Mesodermal cell (in vitro differentiated cells): ENCODE measurements around the gene FGF7.

Experiments used
- H3K27ac ChIP-seq: 2 replicates; pipeline ENCODE4 v1.7.0; 2013; ENCODE audit warnings: mild to moderate bottlenecking, low read depth, low read length, moderate library complexity; ENCODE audit not compliant: severe bottlenecking
- H3K36me3 ChIP-seq: 2 replicates; pipeline ENCODE4 v1.7.1; 2013; ENCODE audit warnings: mild to moderate bottlenecking, low read length, moderate library complexity; ENCODE audit not compliant: control insufficient read depth, insufficient read depth
- H3K4me1 ChIP-seq: one replicate; pipeline ENCODE4 v1.7.1; 2013; ENCODE audit warnings: mild to moderate bottlenecking, low read length; ENCODE audit not compliant: insufficient read depth, control insufficient read depth, poor library complexity, severe bottlenecking
- H3K4me3 ChIP-seq: 2 replicates; pipeline ENCODE4 v1.7.0; 2013; ENCODE audit warnings: low read length, control low read depth, mild to moderate bottlenecking; ENCODE audit not compliant: insufficient read depth, poor library complexity, severe bottlenecking; ENCODE audit errors: extremely low read depth
- H3K9me3 ChIP-seq: 2 replicates; pipeline ENCODE4 v1.7.1; 2013; ENCODE audit warnings: mild to moderate bottlenecking, low read length, moderate library complexity; ENCODE audit not compliant: control insufficient read depth
- WGBS, 2 experiments: methylation state at CpG; one replicate each; pipeline ENCODE4 v1.1.5; 2013; ENCODE audit warnings: missing lambda C conversion rate in 2 of 2; ENCODE audit not compliant: insufficient coverage in 2 of 2; 5-methylcytosine and 5-hydroxymethylcytosine counted together

Gene FGF7

GRCh38 chr15:49415638-49416037 lies 7.4 kb upstream of the FGF7 start:
- 100% methylated on average over 1 of the region's 1 CpG for WGBS, 2 experiments
- Histone ChIP-seq H3K36me3 (no peaks in the 10 kb centered on the region), H3K4me3 (no peak overlapping the region), H3K4me1 (no peaks in the 10 kb centered on the region), H3K27ac (no peak overlapping the region), H3K9me3 (no peaks in the 10 kb centered on the region)

- no peaks in the 10 kb centered on the region for H3K4me1 ChIP-seq
- no peaks in the 10 kb centered on the region for H3K36me3 ChIP-seq
- WGBS, 2 experiments, result no CpG with 5 or more reads among the region's 1 CpG
- no peaks in the 10 kb centered on the region for H3K9me3 ChIP-seq
- H3K4me3 ChIP-seq, result no peak overlapping the region
- H3K27ac ChIP-seq, result no peak overlapping the region
Measured at GRCh38 chr15:49418811-49419210, 4.2 kb upstream of the FGF7 start.

- Histone ChIP-seq H3K27ac (no peak overlapping the region), H3K4me3 (no peak overlapping the region), H3K36me3 (no peaks in the 10 kb centered on the region), H3K4me1 (no peaks in the 10 kb centered on the region), H3K9me3 (no peaks in the 10 kb centered on the region)
- WGBS, 2 experiments, result no CpG with 5 or more reads among the region's 9 CpGs
Measured at GRCh38 chr15:49421991-49422390, 1.1 kb upstream of the FGF7 start.

GRCh38 chr15:49423901-49424550 lies 984 bp downstream of the FGF7 start:
- Histone ChIP-seq H3K4me1 (no peaks in the 10 kb centered on the region), H3K9me3 (no peaks in the 10 kb centered on the region), H3K27ac (peak overlapping the region; percentile 30), H3K36me3 (no peaks in the 10 kb centered on the region), H3K4me3 (no peak overlapping the region)
- WGBS, 2 experiments, result 88 to 92% methylated on average over 3 to 4 of the region's 6 CpGs

- Histone ChIP-seq H3K4me3 (no peak overlapping the region), H3K36me3 (no peaks in the 10 kb centered on the region), H3K9me3 (no peaks in the 10 kb centered on the region), H3K27ac (no peak overlapping the region), H3K4me1 (no peaks in the 10 kb centered on the region)
- no CpG with 5 or more reads among the region's 1 CpG for WGBS, 2 experiments
Measured at GRCh38 chr15:49424954-49425353, 1.9 kb downstream of the FGF7 start.

- Histone ChIP-seq H3K4me3 (no peak overlapping the region), H3K9me3 (no peaks in the 10 kb centered on the region), H3K4me1 (no peaks in the 10 kb centered on the region), H3K27ac (no peak overlapping the region), H3K36me3 (no peaks in the 10 kb centered on the region)
Measured at GRCh38 chr15:49427372-49427771, 4.3 kb downstream of the FGF7 start.

GRCh38 chr15:49428409-49429095 lies 5.5 kb downstream of the FGF7 start:
- H3K9me3 ChIP-seq, result no peaks in the 10 kb centered on the region
- no peak overlapping the region for H3K4me3 ChIP-seq
- no peak overlapping the region for H3K27ac ChIP-seq
- H3K4me1 ChIP-seq, result no peaks in the 10 kb centered on the region
- no peaks in the 10 kb centered on the region for H3K36me3 ChIP-seq
- WGBS, 2 experiments, result 93 to 100% methylated on average over 3 to 4 of the region's 5 CpGs

GRCh38 chr15:49430046-49430445 lies 7.0 kb downstream of the FGF7 start:
- Histone ChIP-seq H3K27ac (no peak overlapping the region), H3K36me3 (no peaks in the 10 kb centered on the region), H3K4me3 (no peak overlapping the region), H3K9me3 (no peaks in the 10 kb centered on the region), H3K4me1 (no peaks in the 10 kb centered on the region)
- WGBS, 2 experiments, result 100% methylated on average over 1 of the region's 1 CpG; no CpG with 5 or more reads in 1 of the 2 experiments

- H3K4me3 ChIP-seq, result no peak overlapping the region
- no CpG with 5 or more reads among the region's 1 CpG for WGBS, 2 experiments
Measured at GRCh38 chr15:49435174-49435573, 12.1 kb downstream of the FGF7 start.

GRCh38 chr15:49436751-49437150 lies 13.7 kb downstream of the FGF7 start:
- Histone ChIP-seq H3K9me3 (no peaks in the 10 kb centered on the region), H3K4me1 (no peaks in the 10 kb centered on the region), H3K27ac (no peak overlapping the region), H3K36me3 (no peaks in the 10 kb centered on the region), H3K4me3 (no peak overlapping the region)
- 100% methylated on average over 1 of the region's 2 CpGs; no CpG with 5 or more reads in 1 of the 2 experiments for WGBS, 2 experiments

More at GRCh38 chr15:49435174-49435573, 12.1 kb downstream of the FGF7 start:
- no peaks in the 10 kb centered on the region for H3K36me3 ChIP-seq
- H3K4me1 ChIP-seq, result no peaks in the 10 kb centered on the region
- no peaks in the 10 kb centered on the region for H3K9me3 ChIP-seq
- H3K27ac ChIP-seq, result no peak overlapping the region

- Histone ChIP-seq H3K36me3 (no peaks in the 10 kb centered on the region), H3K9me3 (no peaks in the 10 kb centered on the region), H3K27ac (peak overlapping the region; percentile 32), H3K4me3 (no peak overlapping the region), H3K4me1 (no peaks in the 10 kb centered on the region)
- 87 to 100% methylated on average over 1 to 2 of the region's 6 CpGs for WGBS, 2 experiments
Measured at GRCh38 chr15:49438962-49439631, 16.1 kb downstream of the FGF7 start.
